Stimulated activated CD8-positive, alpha-beta memory T cell treated with anti-CD3 and anti-CD28 coated beads, Interleukin-7, amount 100 ng/mL, for 4 hours (primary cell): ENCODE measurements around the gene SAMD8.
A peak's percentile ranks its signal among the peaks of the same experiment; 100 is the strongest.
"Not testable (repeated sequence)": the region's sequence is repeated elsewhere in the genome, so short reads cannot be mapped to it uniquely, and the experiment has no call there.

Source experiments
- DNase-seq, 2 donors: peaks; one replicate each; pipeline ENCODE4 v3.0.0-alpha.2; 2020; ENCODE audit warnings: low read depth in 2 of 2

SAMD8 gene

GRCh38 chr10:75212343-75212742 lies 100.9 kb downstream of the SAMD8 start:
- DNase-seq, result no peak

- DNase-seq, result no peak
These were observed 108.8 kb downstream of the SAMD8 start for GRCh38 chr10:75220274-75220673.

- DNase-seq, result not testable (repeated sequence)
These were observed 110.0 kb downstream of the SAMD8 start for GRCh38 chr10:75221492-75221891.

- no peak for DNase-seq
These were observed 112.1 kb downstream of the SAMD8 start for GRCh38 chr10:75223507-75223906.

GRCh38 chr10:75226095-75226494 lies 114.6 kb downstream of the SAMD8 start:
- no peak for DNase-seq

- no peak for DNase-seq
These were observed 115.2 kb downstream of the SAMD8 start for GRCh38 chr10:75226656-75227055.

- DNase-seq, result no peak
These were observed 116.8 kb downstream of the SAMD8 start for GRCh38 chr10:75228278-75228677.

GRCh38 chr10:75228834-75229233 lies 117.4 kb downstream of the SAMD8 start:
- no peak for DNase-seq

- no peak for DNase-seq
These were observed 118.5 kb downstream of the SAMD8 start for GRCh38 chr10:75229971-75230370.

GRCh38 chr10:75230600-75231038 lies 119.2 kb downstream of the SAMD8 start:
- peak; percentile 81 to 92 for DNase-seq
